IMR-90 (cell line): ENCODE data around the gene CDH23. TPM values are rescaled to one million over a fixed set of nuclear protein-coding genes. Genes with fewer than 3 reads are reported as not detected.

Experiments
- ATAC-seq: fragments of 200-7000 bp; cut with Tn5 transposase; 2 replicates; pipeline ENCODE4 v1.9.1; 2020; ENCODE audit warnings: low read depth, mild to moderate bottlenecking, moderate library complexity
- BruUV-seq: library from RNA; stranded (reverse); fragments of 400-500 nt; replicated peaks from 2 replicates; lab custom pipeline; 2021; lab: Mats Ljungman, UMichigan
- CTCF ChIA-PET: fragments of 300-600 bp; formaldehyde crosslinking; extraction: SDS; loops from one replicate; lab custom pipeline; 2021; ENCODE audit warnings: antibody characterized with exemption; lab: Yijun Ruan, JAX
- POLR2A ChIA-PET: fragments of 300-600 bp; sonication (Branson Sonifier 250); formaldehyde crosslinking; loops from one replicate; lab custom pipeline; 2022; ENCODE audit warnings: antibody characterized with exemption; ENCODE audit not compliant: unreplicated experiment; lab: Charles Lee
- DNase-seq: peaks from one replicate; pipeline ENCODE4 v3.0.0; 2013
- H2AFZ ChIP-seq: replicated peaks from 2 replicates; pipeline ENCODE3; 2013; ENCODE audit warnings: low read length, mild to moderate bottlenecking; ENCODE audit not compliant: poor library complexity
- H2AK5ac ChIP-seq: 2 replicates; pipeline ENCODE4 v1.6.1; 2013; ENCODE audit warnings: low read depth, low read length, inconsistent platforms
- H2AK9ac ChIP-seq: replicated peaks from 2 replicates; pipeline ENCODE3; 2013; ENCODE audit warnings: mild to moderate bottlenecking, low read depth, low read length, moderate library complexity; ENCODE audit not compliant: poor library complexity
- H2BK120ac ChIP-seq: 2 replicates; pipeline ENCODE4 v1.6.1; 2013; ENCODE audit warnings: low read depth, low read length, inconsistent platforms
- H2BK15ac ChIP-seq: 3 replicates; pipeline ENCODE4 v1.6.1; 2013; ENCODE audit warnings: low read depth, low read length, inconsistent platforms
- H2BK20ac ChIP-seq: 2 replicates; pipeline ENCODE4 v1.6.1; 2013; ENCODE audit warnings: low read depth, mild to moderate bottlenecking, inconsistent platforms, low read length, moderate library complexity
- H2BK5ac ChIP-seq: 2 replicates; pipeline ENCODE4 v1.6.1; 2013; ENCODE audit warnings: mild to moderate bottlenecking, low read depth, low read length, inconsistent platforms; ENCODE audit not compliant: poor library complexity, severe bottlenecking
- H3K14ac ChIP-seq: replicated peaks from 2 replicates; pipeline ENCODE4 v1.6.1; 2013; ENCODE audit warnings: low read depth, low read length, inconsistent platforms
- H3K18ac ChIP-seq: 2 replicates; pipeline ENCODE4 v1.6.1; 2013; ENCODE audit warnings: low read depth, low read length, control low read depth
- H3K23ac ChIP-seq: 2 replicates; pipeline ENCODE4 v1.6.1; 2013; ENCODE audit warnings: low read depth, low read length, inconsistent platforms
- H3K27ac ChIP-seq: 2 replicates; pipeline ENCODE4 v1.5.1; 2013; ENCODE audit warnings: mild to moderate bottlenecking, control low read depth, low read length; ENCODE audit not compliant: insufficient read depth
- H3K27me3 ChIP-seq: 2 replicates; pipeline ENCODE4 v1.6.1; 2013; ENCODE audit warnings: low read length; ENCODE audit not compliant: control insufficient read depth, insufficient read depth
- H3K36me3 ChIP-seq: 2 replicates; pipeline ENCODE4 v1.6.1; 2013; ENCODE audit warnings: low read length, mixed read lengths; ENCODE audit not compliant: control insufficient read depth, insufficient read depth
- H3K4ac ChIP-seq: 2 replicates; pipeline ENCODE4 v1.6.1; 2013; ENCODE audit warnings: low read depth, low read length, inconsistent platforms
- H3K4me1 ChIP-seq: 2 replicates; pipeline ENCODE4 v1.6.1; 2013; ENCODE audit warnings: low read length, mixed read lengths; ENCODE audit not compliant: control insufficient read depth, insufficient read depth
- H3K4me2 ChIP-seq: 2 replicates; pipeline ENCODE4 v1.6.1; 2013; ENCODE audit warnings: low read depth, mild to moderate bottlenecking, control low read depth, low read length, moderate library complexity
- H3K4me3 ChIP-seq: 2 replicates; pipeline ENCODE4 v1.5.1; 2013; ENCODE audit warnings: low read depth, mild to moderate bottlenecking, control low read depth, low read length, moderate library complexity; ENCODE audit not compliant: insufficient read depth
- H3K56ac ChIP-seq: 2 replicates; pipeline ENCODE4 v1.6.1; 2013; ENCODE audit warnings: low read length, inconsistent platforms; ENCODE audit not compliant: insufficient read depth; ENCODE audit errors: extremely low read depth
- H3K79me1 ChIP-seq, 2 experiments: 2 replicates each; pipeline ENCODE4 v1.6.1; 2013; ENCODE audit warnings: low read length in 2 of 2, inconsistent platforms in 1 of 2, low read depth in 1 of 2
- H3K9ac ChIP-seq: 2 replicates; pipeline ENCODE4 v1.6.1; 2013; ENCODE audit warnings: low read depth, low read length, control low read depth
- H3K9me1 ChIP-seq: 2 replicates; pipeline ENCODE4 v1.6.1; 2013; ENCODE audit warnings: low read length, inconsistent platforms; ENCODE audit not compliant: insufficient read depth
- H3K9me3 ChIP-seq: 2 replicates; pipeline ENCODE4 v1.6.1; 2013; ENCODE audit warnings: low read length; ENCODE audit not compliant: control insufficient read depth, insufficient read depth
- H4K20me1 ChIP-seq: 2 replicates; pipeline ENCODE4 v1.6.1; 2013; ENCODE audit warnings: low read length, inconsistent platforms; ENCODE audit not compliant: insufficient read depth
- H4K5ac ChIP-seq: 2 replicates; pipeline ENCODE4 v1.6.1; 2013; ENCODE audit warnings: mild to moderate bottlenecking, low read depth, low read length, control low read depth
- H4K8ac ChIP-seq, 2 experiments: 2 replicates each; pipeline ENCODE4 v1.6.1; 2013; ENCODE audit warnings: low read depth in 2 of 2, low read length in 2 of 2, control low read depth in 1 of 2, inconsistent platforms in 1 of 2
- H4K91ac ChIP-seq: 2 replicates; pipeline ENCODE4 v1.6.1; 2013; ENCODE audit warnings: low read depth, low read length, inconsistent platforms; ENCODE audit not compliant: insufficient read depth
- BHLHE40 ChIP-seq: fragments of 150-350 bp; IDR thresholded peaks from 2 replicates; pipeline ENCODE4 v1.6.1; 2016; ENCODE audit warnings: mild to moderate bottlenecking, low read depth, low read length
- CHD1 ChIP-seq: IDR thresholded peaks from 2 replicates; pipeline ENCODE4 v1.6.1; 2012; ENCODE audit warnings: low read depth, low read length, improper control_type of control experiment
- CTCF ChIP-seq: conservative IDR thresholded peaks from 2 replicates; pipeline ENCODE4 v1.5.1; 2012; ENCODE audit warnings: mild to moderate bottlenecking, low read depth, low read length, improper control_type of control experiment
- MAFK ChIP-seq: IDR thresholded peaks from 2 replicates; pipeline ENCODE4 v1.6.1; 2012; ENCODE audit warnings: low read depth, low read length, improper control_type of control experiment
- MAZ ChIP-seq: IDR thresholded peaks from 2 replicates; pipeline ENCODE4 v1.6.1; 2012; ENCODE audit warnings: low read depth, mild to moderate bottlenecking, low read length, improper control_type of control experiment, moderate library complexity, borderline replicate concordance
- MXI1 ChIP-seq: IDR thresholded peaks from 2 replicates; pipeline ENCODE4 v1.6.1; 2012; ENCODE audit warnings: low read depth, mild to moderate bottlenecking, low read length, moderate library complexity, borderline replicate concordance
- NFE2L2 ChIP-seq: fragments of 150-350 bp; IDR thresholded peaks from 2 replicates; pipeline ENCODE4 v1.6.1; 2016; ENCODE audit warnings: low read depth, mild to moderate bottlenecking, low read length
- RCOR1 ChIP-seq: IDR thresholded peaks from 2 replicates; pipeline ENCODE4 v1.6.1; 2012; ENCODE audit warnings: mild to moderate bottlenecking, low read length, improper control_type of control experiment; ENCODE audit not compliant: insufficient replicate concordance
- RFX5 ChIP-seq: IDR thresholded peaks from 2 replicates; pipeline ENCODE4 v1.8.0; 2012; ENCODE audit warnings: low read depth, mild to moderate bottlenecking, low read length, moderate library complexity
- SMC3 ChIP-seq: fragments of 150-350 bp; IDR thresholded peaks from 2 replicates; pipeline ENCODE4 v1.6.1; 2016; ENCODE audit warnings: low read depth, mild to moderate bottlenecking, antibody characterized with exemption, low read length, moderate library complexity
- USF2 ChIP-seq: fragments of 150-350 bp; IDR thresholded peaks from 2 replicates; pipeline ENCODE4 v1.6.1; 2017; ENCODE audit warnings: mild to moderate bottlenecking, antibody characterized with exemption, low read length, low read depth
- WGBS, 2 experiments: methylation state at CpG; one replicate each; pipeline versions ENCODE4 v1.1.5 to v1.1.7; 2013; ENCODE audit warnings: missing lambda C conversion rate in 2 of 2; ENCODE audit not compliant: insufficient read length in 1 of 2; ENCODE audit errors: extremely low coverage in 2 of 2; 5-methylcytosine and 5-hydroxymethylcytosine counted together
- dilution Hi-C: fragments of 300-500 bp; cut with HindIII; formaldehyde crosslinking; loops from one replicate; pipeline ENCODE4 v1.14.3; 2018; ENCODE audit warnings: low sequenced_read_pairs; ENCODE audit not compliant: unreplicated experiment
- in situ Hi-C: fragments of 300-500 bp; cut with MboI; formaldehyde crosslinking; loops from 3 replicates; pipeline ENCODE4 v1.14.3; 2019; ENCODE audit warnings: low sequenced_read_pairs, inconsistent platforms, mixed read lengths
- intact Hi-C: fragments of 100-400 bp; cut with micrococcal nuclease; formaldehyde crosslinking; loops from 2 replicates; pipeline ENCODE4 v1.10.0; 2022
- polyA plus RNA-seq, 3 experiments: library from polyadenylated mRNA; depleted of rRNA; stranded (reverse); fragments of >200 nt; gene quantifications; 2 replicates each; pipeline ENCODE4 v1.2.3, GENCODE V29; 2012; ENCODE audit warnings: low replicate concordance in 1 of 3
- total RNA-seq: library from RNA; depleted of rRNA; stranded (reverse); fragments of >200 nt; gene quantifications from 2 replicates; pipeline ENCODE4 v1.2.3, GENCODE V29; 2012

The CDH23 gene
- total and polyA plus RNA-seq, 2 of the 4 experiments (the other 2 are of a cell fraction), result under 0.01 to 0.03 TPM

- Histone ChIP-seq H3K4ac (no peak overlapping the region), H2BK20ac (no peak overlapping the region), H2AK5ac (no peak overlapping the region), H4K91ac (no peak overlapping the region), H3K36me3 (no peaks in the 10 kb centered on the region), H2BK5ac (no peak overlapping the region), H3K27me3 (peaks cover 29% of the 10 kb centered on the region), H2BK15ac (no peak overlapping the region), H3K4me1 (no peaks in the 10 kb centered on the region), H3K23ac (no peak overlapping the region), H3K56ac (no peak overlapping the region), H3K4me3 (no peak overlapping the region), H3K27ac (no peak overlapping the region), H4K5ac (no peak overlapping the region), H2BK120ac (no peak overlapping the region), H3K9me1 (no peaks in the 10 kb centered on the region), H3K4me2 (no peak overlapping the region), H2AK9ac (no peak overlapping the region), H3K79me1 (no peaks in the 10 kb centered on the region), H2AFZ (no peak overlapping the region), H3K9ac (no peak overlapping the region), H4K8ac (no peak overlapping the region), H3K9me3 (no peaks in the 10 kb centered on the region), H4K20me1 (no peaks in the 10 kb centered on the region), H3K18ac (no peak overlapping the region), H3K14ac (no peak overlapping the region)
- dilution Hi-C loops, result no loop called here
- TF ChIP-seq MAZ (no peak), NFE2L2 (no peak), USF2 (no peak), BHLHE40 (no peak), MAFK (no peak), CHD1 (no peak), MXI1 (no peak), CTCF (no peak), RCOR1 (no peak), SMC3 (no peak), RFX5 (no peak)
- ATAC-seq, result no peak
- 64% methylated on average over 2 of the region's 3 CpGs; no CpG with 5 or more reads in 1 of the 2 experiments for WGBS, 2 experiments
- no TSS peak for BruUV-seq
- intact Hi-C loops, result no loop called here
- in situ Hi-C loops, result no loop called here
- DNase-seq, result no peak
- ChIA-PET POLR2A (no interaction called here), CTCF (no interaction called here)
Measured at GRCh38 chr10:71688256-71688655, 291.5 kb downstream of the CDH23 start.
